Vagina (tissue), 2 donors: ENCODE results near the gene RPRML. TPM values are rescaled to one million over a fixed set of nuclear protein-coding genes. Genes with fewer than 3 reads are reported as not detected.

ENCODE experiments used
- DNase-seq, 2 donors: peaks; one replicate each; pipeline ENCODE4 v3.0.0-alpha.2; 2017; ENCODE audit errors: extremely low spot score in 2 of 2
- H3K27ac ChIP-seq: fragments of 200-600 bp; sonication (generic); one replicate; pipeline ENCODE4 v1.5.1; 2019
- H3K27me3 ChIP-seq: fragments of 200-600 bp; sonication (generic); one replicate; pipeline ENCODE4 v1.5.1; 2019
- H3K36me3 ChIP-seq, 2 donors: fragments of 200-600 bp; sonication (generic); one replicate each; pipeline ENCODE4 v1.5.1; 2017 to 2019
- H3K4me1 ChIP-seq: fragments of 200-600 bp; sonication (generic); one replicate; pipeline ENCODE4 v1.5.1; 2019
- H3K4me3 ChIP-seq, 2 donors: fragments of 200-600 bp; sonication (generic); 1 replicate in 1 of 2; 2 replicates in 1 of 2; pipeline ENCODE4 v1.5.1; 2016 to 2019
- H3K9me3 ChIP-seq: fragments of 200-600 bp; sonication (generic); one replicate; pipeline ENCODE4 v1.5.1; 2019
- CTCF ChIP-seq, 3 experiments: fragments of 450-650 bp in 2 of 3; fragments of 200-600 bp in 1 of 3; sonication (generic) in 1 of 3; IDR thresholded peaks; one replicate each; pipeline ENCODE4 v1.5.1; 2017 to 2019; ENCODE audit warnings: antibody characterized with exemption in 3 of 3, mild to moderate bottlenecking in 2 of 3, moderate library complexity in 2 of 3
- POLR2A ChIP-seq, 2 donors: fragments of 450-650 bp; IDR thresholded peaks; one replicate each; pipeline ENCODE4 v1.6.1; 2017; ENCODE audit warnings: antibody characterized with exemption in 2 of 2, mild to moderate bottlenecking in 2 of 2, moderate library complexity in 2 of 2
- POLR2AphosphoS5 ChIP-seq, 2 donors: sonication (generic); formaldehyde crosslinking; IDR thresholded peaks; one replicate each; pipeline ENCODE4 v1.9.0; 2017; ENCODE audit warnings: antibody characterized with exemption in 2 of 2, mild to moderate bottlenecking in 2 of 2, low read depth in 1 of 2; ENCODE audit not compliant: insufficient read depth in 1 of 2
- intact Hi-C: fragments of 100-400 bp; cut with DNase I; formaldehyde crosslinking; loops from one replicate; pipeline ENCODE4 v1.15.1; 2023
- total RNA-seq: library from RNA; depleted of rRNA; stranded (reverse); fragments of >200 nt; gene quantifications from one replicate; pipeline ENCODE4 v1.2.3, GENCODE V29; 2016

RPRML gene
- total RNA-seq, 1 donor from 2014 or later = 2.0 TPM

GRCh38 chr17:46968896-46969295 lies 10.2 kb downstream of the RPRML start:
- Histone ChIP-seq H3K27me3 (no peaks in the 10 kb centered on the region), H3K9me3 (no peaks in the 10 kb centered on the region), H3K4me3 (no peak overlapping the region), H3K36me3 (no peaks in the 10 kb centered on the region), H3K27ac (no peak overlapping the region), H3K4me1 (no peaks in the 10 kb centered on the region)
- intact Hi-C loops = no loop called here
- TF ChIP-seq CTCF (IDR thresholded peaks at IDR 0.05) (no peak), POLR2AphosphoS5 (IDR thresholded peaks at IDR 0.05; ENCODE audit: insufficient read depth in 1 of 2, low read depth in 1 of 2) (no peak), POLR2A (IDR thresholded peaks at IDR 0.05) (no peak)
- no peak for DNase-seq

- no peak overlapping the region for H3K4me3 ChIP-seq
- no peak for TF ChIP-seq POLR2AphosphoS5 (IDR thresholded peaks at IDR 0.05; ENCODE audit: insufficient read depth in 1 of 2, low read depth in 1 of 2)
- TF ChIP-seq POLR2A (IDR thresholded peaks at IDR 0.05) = no peak
- no peak for TF ChIP-seq CTCF (IDR thresholded peaks at IDR 0.05)
Measured at GRCh38 chr17:46968224-46968834, 10.7 kb downstream of the RPRML start.

GRCh38 chr17:46964315-46965265 lies 14.5 kb downstream of the RPRML start:
- intact Hi-C loops = no loop called here

More at GRCh38 chr17:46968224-46968834, 10.7 kb downstream of the RPRML start:
- Histone ChIP-seq H3K27ac (no peak overlapping the region), H3K36me3 (no peaks in the 10 kb centered on the region), H3K4me1 (no peaks in the 10 kb centered on the region), H3K27me3 (no peaks in the 10 kb centered on the region), H3K9me3 (no peaks in the 10 kb centered on the region)
- DNase-seq = no peak
- intact Hi-C loops = no loop called here

GRCh38 chr17:46963571-46963970 lies 15.5 kb downstream of the RPRML start:
- TF ChIP-seq CTCF (IDR thresholded peaks at IDR 0.05) (no peak), POLR2A (IDR thresholded peaks at IDR 0.05) (no peak), POLR2AphosphoS5 (IDR thresholded peaks at IDR 0.05; ENCODE audit: insufficient read depth in 1 of 2, low read depth in 1 of 2) (no peak)
- H3K27ac ChIP-seq = no peak overlapping the region
- no peaks in the 10 kb centered on the region for H3K36me3 ChIP-seq
- DNase-seq = no peak
- intact Hi-C loops = no loop called here
- no peaks in the 10 kb centered on the region for H3K27me3 ChIP-seq
- H3K9me3 ChIP-seq = no peaks in the 10 kb centered on the region
- no peaks in the 10 kb centered on the region for H3K4me1 ChIP-seq
- no peak overlapping the region for H3K4me3 ChIP-seq

More at GRCh38 chr17:46964315-46965265, 14.5 kb downstream of the RPRML start:
- DNase-seq = no peak
- no peak overlapping the region for H3K27ac ChIP-seq
- no peaks in the 10 kb centered on the region for H3K4me1 ChIP-seq
- H3K27me3 ChIP-seq = no peaks in the 10 kb centered on the region
- no peak for TF ChIP-seq CTCF (IDR thresholded peaks at IDR 0.05)
- TF ChIP-seq POLR2AphosphoS5 (IDR thresholded peaks at IDR 0.05; ENCODE audit: insufficient read depth in 1 of 2, low read depth in 1 of 2) = no peak
- TF ChIP-seq POLR2A (IDR thresholded peaks at IDR 0.05) = no peak
- H3K4me3 ChIP-seq = no peak overlapping the region
- H3K36me3 ChIP-seq = no peaks in the 10 kb centered on the region
- H3K9me3 ChIP-seq = no peaks in the 10 kb centered on the region
